Activated T-cell treated with anti-CD3 and anti-CD28 coated beads, Interleukin-2, amount 50 U/mL, for 1 hour (primary cell): ENCODE measurements around the gene COL15A1.

Experiments used
- DNase-seq: peaks from one replicate; pipeline ENCODE4 v3.0.0-alpha.2; 2020

COL15A1 gene

DNA sequence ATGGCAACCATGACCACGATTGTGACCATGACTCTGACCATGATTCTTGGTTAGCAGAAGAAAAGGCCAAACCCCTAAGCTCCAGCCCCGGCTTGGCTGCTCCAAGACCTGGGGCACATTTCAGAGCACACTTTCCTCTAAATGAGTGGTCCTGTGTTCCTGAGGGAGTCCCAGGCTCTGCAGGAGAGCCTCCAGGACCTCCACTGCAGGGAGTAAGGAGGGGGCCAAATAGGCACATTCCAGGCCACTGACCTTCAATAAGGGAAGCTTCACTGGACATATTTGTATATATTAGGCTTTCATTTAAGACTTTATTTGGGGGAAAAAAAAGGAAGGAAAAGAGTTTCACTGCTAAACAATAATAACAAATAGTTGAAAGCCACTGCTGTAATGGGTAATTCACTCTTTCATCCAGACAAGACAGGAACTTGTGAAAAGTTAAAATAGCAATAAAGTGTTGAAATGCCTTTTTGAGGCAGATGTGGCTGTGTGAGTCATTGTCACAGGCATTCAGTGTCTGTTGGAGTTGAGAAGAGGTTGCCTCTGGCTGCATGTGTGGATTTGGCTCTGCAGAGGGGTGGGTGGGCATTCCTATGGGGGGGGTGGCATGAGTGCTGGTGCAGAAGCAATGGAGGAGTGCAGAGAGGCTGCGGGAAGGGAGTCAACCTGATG is 97.3 kb downstream of the COL15A1 start:
- no peak for DNase-seq

DNA sequence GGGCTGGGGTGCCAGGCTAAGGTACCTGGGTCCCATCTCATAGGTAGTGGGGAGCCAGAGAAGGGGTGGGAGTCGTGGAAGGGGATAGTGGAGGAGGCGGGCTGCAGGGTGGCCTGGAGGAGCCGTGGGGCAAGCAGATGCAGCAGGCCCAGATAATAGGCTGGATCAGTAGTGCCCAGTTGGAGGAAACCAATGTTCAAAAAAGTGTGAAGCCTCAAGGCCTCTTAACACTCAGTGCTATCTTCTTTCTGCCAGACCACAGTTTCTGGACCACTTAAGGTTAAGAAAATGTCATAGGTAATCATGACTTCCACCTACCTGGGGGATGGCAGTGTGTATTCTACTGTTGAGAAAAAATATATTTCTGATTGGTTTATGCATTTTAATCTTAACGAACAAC is 97.9 kb downstream of the COL15A1 start:
- no peak for DNase-seq

DNA sequence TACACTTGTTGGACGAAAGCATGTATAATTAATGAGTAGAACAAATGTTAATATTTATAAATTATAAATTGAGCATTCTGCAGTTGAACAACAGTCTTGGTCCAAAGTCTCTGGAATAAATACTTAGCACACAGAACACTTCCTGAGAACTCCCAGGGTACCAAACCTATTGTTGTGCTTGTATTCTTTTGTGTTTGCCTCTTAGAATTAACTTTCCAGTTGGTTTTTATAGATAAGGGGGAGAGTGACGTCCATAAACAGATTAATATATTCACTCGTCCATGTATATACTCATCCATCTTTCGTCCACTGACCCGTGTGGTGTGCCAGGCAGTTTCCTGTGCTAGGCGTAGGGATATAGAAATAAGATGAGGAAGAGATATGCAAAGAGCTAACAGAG is 98.9 kb downstream of the COL15A1 start:
- DNase-seq: no peak

DNA sequence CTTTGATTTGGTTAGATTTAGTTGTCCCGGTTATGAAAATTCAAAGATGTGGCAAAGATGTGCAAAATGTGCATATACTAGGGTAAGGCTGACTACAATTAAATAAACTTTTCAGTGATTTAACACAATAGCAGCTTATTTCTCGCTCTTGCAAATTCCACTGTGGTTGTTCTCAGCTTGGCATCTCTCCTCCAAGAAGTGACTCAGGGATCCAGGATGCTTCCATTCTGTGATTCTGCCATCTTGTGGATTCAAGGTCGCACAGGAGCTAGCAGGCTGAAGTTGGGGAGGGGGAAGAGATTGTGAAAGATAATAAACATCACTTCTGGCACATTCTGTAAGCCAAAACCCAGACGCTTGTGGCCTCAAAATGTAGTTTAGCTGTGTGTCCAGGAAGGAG is 101.1 kb downstream of the COL15A1 start:
- DNase-seq: no peak

DNA sequence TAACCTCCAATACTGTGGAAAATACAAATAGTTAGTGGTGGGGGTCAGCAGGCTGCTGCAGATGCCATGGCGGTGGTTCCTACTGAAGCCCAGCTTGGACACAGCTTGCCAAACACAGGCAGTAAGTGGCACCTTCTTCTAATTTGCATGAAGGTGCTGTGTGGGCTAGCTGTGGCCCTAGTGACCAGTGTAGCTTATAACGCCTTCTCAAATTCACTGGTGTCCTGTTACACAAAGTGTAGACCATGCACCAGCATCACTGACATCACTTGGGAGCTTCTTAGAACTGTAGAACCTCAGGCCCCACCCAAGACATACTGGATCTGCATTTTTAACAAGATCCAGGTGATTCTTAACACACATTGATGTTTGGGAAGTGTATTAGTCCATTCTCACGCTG is 102.4 kb downstream of the COL15A1 start:
- DNase-seq: no peak

DNA sequence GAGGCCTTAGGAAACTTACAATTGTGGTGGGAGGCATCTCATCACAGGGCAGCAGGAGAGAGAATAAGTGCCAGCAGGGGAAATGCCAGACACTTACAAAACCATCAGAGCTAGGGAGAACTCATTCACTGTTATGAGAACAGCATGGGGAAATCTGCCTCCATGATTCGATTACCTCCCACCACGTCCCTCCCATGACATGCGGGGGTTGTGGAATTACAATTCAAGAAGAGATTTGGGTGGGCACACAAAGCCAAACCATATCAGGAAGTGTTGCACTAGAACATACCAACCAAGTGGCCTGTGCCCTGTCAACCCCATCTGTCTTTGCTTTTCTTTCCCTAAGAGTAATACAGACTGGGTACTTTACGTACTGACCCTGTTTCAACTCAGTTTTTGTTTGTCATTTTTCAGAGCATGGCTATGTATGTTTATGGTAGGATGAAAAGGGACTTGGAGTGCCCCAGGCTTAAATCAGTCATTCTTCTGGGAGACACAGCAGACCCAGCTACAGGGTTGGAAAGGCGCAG is 102.9 kb downstream of the COL15A1 start:
- no peak for DNase-seq

DNA sequence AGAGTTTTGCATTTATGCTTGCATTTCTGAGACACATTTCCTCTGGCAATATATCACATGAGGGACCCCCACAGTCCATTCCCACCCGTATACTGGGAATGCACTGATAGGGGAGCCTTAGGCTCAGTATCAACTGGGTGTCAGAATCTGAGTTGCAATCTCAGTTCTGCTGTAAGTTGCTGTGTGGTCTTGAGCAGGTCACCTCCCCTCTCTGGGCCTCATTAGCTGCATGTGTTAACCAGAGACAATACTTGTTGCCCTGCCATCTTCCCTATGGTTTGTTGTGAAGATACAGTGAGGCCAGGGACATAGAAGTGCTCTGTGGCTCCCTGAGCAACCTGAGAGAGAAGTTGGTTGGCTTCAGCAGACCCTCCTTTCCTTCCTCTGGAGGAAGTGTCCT is 105.5 kb downstream of the COL15A1 start:
- no peak for DNase-seq

DNA sequence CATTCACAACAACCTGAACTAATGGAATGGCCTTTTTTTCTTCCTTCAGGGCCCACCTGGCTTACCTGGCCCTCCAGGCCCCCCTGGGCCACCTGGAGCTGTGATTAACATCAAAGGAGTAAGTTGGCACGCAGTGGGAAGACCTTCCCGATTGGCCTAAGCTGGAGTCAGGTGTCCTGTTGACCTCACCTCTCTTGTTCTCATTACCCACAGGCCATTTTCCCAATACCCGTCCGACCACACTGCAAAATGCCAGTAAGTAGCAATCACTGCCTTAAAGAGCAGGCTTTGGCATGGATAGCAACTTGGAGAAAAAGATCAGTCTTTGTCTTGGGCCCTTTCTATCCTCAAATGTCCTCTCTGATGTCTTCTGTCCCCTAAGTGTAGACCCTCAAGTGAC is 105.9 kb downstream of the COL15A1 start:
- no peak for DNase-seq

DNA sequence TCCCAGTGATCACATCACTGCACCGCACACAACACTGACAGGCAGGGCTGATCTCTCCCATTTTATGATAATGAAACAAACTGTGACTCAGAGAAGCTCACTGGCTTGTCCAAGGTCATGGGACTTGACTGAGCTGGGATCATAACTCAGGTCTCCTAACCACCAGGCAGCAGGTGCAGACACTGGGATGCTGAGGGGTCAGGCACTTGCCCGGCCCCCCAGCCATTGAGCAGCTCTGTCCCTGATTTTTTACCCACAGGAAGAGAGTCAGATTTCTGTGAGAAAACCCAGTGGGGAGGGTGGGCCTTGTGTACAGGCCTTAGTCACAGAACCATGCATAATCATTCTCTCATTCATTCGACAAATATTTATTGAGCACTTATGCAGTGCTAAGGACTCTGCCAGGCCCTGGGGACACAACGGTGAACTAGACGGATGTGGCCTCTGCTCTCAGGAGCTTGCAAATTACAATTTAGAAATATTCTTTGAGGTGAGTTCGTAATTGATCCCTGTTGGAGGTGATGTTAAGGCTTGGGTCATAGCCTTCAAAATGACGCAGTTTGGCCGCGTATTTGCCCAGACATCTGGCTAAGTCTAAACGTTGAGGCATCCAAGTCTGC is 106.7 kb downstream of the COL15A1 start:
- DNase-seq: no peak

DNA sequence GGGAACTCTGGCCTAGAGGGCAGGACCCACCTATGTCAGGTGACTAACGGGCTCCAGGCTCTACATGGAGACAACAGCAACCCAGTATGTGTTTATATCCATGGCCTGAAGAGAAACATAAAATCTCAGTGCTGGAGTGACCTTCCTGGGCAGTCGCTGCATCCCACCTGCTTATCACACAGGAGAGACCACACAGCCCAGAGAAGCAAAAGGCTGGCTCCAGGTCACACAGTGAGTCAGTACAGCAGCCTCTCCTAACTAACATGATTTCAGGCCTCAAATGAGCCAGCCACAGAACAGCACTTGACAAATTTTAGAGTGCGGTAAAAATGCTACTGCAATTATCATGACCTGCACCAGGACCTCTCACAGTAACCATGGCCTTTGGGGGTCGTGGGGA is 107.2 kb downstream of the COL15A1 start:
- no peak for DNase-seq

DNA sequence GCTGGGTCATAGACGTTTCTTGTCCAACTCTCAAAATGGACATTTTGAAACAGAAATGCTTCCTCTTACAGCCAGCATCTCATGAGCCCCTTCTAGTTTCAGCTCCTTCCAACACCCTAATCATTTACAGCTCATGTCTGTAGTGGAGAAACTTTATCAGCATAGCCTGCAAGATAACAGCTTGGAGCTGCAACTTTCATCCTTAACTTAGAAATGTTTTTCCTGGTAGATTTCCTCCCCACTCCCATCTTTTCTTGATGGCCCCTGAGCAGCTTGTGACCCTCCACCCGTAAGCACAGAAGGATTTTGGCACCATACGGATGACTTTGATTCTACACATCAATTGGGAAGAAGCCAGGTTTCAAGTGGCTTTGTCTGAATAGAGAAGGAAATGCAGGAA is 107.7 kb downstream of the COL15A1 start:
- no peak for DNase-seq

DNA sequence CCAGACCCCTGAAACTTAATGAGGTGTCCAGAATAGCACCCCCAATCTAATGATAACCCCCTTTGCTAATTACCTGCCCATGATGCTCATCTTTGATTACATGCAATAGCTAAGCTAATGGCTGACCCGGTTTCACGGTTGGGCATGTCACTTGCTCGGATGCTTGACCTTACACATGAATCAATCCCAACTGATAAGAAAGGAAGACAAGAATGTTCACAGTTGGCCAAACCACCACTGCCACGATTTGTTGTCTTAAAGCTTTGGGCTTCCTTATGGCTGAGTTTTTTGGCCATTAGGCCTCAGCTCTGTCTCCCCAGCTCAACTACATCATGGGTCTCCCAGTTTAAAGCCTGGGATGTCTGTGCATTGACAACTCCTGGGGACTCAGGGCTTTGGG is 108.1 kb downstream of the COL15A1 start:
- no peak for DNase-seq

DNA sequence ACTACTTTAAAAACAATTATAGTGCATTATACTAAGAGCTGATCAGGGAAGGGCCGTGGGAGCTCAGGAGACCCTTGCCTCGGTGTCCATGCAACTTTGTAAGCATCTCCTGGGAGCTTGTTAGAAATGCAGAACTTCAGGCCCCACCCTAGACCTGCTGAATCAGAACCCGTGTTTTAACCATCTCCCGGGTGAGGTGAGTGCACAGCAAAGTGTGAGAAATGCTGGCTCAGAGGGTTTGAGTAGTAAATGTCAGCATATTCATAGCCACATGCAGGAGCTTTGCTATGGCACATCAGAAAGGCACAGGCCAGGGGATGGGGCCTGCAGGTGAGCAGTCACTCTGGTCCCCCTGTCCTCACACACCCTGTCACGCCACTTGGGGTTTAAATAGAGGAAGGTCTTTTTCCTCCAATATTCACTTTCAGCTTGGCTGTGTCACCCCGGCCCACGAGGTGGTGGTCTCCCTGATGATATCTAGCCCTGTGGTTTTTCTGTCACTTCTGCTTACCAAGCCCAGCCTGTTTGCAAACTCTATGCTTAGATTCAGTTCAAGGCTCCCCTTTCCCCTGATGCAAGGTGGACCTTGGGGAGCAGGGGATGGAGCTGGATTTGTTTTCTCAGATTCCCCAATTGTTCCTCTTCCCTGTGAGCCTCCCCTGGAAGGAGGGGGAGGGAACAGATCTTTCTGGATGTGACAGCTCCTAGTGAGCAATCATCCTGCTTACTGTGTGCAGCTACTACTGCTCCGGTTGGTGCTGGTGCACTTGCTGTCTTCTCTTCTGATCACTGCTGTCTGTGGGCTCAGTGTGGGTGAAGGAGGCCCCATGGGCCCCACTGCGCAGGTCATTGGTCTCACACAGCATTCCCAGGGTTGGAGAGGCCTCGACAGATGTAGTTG is 109.4 kb downstream of the COL15A1 start:
- no peak for DNase-seq

DNA sequence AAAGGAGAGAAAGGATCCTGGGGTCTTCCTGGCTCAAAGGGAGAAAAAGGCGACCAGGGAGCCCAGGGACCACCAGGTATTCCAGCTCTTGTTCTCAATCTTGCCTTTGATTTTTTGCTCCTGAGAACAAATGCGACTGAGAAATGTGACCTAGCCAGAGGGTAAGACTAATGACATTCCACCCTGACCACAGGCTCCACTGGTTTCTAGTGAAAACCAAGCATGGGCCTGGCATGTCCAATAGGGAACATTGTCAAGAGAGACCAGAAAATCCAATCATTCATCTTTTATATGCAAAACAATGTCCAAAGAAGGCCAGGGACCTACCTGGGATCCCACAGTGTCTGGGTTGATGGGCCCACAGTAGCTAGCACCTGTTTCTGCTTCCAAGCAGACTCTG is 110.9 kb downstream of the COL15A1 start:
- DNase-seq: no peak

DNA sequence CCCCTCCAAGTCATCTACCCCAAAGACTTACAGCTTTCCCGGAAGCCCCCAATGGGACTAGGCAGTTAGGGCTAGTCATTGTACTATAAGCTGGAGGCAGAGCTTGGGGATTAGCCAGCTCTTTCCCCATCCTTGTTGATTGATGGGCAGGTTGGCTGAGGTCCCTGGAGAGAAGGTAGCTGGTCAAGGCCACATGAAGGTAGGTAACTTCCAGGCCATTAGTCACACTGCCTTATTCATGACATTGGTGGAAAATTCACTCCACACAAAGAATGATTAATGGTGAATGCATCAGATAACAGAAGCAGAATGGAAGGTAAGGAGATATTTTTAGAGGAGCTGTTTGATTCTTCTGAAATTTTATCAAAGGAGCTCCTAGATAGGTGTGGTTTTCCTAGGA is 111.7 kb downstream of the COL15A1 start:
- no peak for DNase-seq

DNA sequence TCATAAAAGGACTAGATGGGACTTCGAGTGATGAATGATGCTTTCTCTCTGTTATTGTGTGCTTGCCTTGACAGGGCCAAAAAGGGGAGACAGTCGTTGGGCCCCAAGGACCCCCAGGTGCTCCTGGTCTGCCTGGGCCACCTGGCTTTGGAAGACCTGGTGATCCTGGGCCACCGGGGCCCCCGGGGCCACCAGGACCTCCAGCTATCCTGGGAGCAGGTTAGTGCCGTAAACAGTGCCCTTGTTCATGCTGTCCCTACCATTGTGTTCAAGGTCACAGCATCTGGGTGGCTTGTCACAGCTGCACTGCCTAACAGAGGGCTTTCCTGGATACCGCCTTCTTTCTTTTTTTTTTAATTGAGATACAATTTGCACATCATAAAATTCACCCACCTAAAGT is 112.5 kb downstream of the COL15A1 start:
- DNase-seq: no peak

DNA sequence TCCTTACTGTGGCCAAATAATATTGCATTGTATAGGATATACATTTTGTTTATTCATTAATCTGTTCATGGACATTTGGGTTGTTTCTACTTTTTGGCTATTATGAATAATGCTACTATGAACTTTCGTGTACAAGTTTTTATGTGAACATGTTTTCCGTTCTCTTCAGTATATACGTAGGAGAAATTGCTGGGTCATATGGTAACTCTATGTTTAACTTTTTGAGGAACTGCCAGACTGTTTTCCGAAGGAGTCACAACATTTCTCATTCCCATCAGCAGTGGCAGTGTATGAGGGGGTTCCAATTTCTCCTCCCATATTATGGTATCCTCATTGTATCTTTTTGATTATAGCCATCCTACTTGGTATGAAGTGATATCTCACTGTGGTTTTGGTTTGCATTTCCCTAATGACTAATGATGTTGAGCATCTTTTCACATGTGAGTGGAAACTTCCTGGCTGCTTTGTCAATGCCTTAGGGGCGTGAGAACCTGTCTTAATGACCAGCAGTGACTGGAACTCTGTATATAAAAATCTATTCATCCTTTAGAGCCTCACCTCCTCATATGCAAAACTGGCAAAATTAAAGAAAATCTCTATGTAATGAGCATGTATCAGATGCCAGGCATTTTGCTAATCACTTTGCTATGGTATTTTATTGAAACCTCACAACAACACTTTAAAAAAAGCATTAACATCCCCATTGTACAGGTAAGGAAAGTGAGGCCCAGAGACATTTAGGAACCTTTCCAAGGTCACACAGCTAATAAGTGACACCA is 113.4 kb downstream of the COL15A1 start:
- no peak for DNase-seq

DNA sequence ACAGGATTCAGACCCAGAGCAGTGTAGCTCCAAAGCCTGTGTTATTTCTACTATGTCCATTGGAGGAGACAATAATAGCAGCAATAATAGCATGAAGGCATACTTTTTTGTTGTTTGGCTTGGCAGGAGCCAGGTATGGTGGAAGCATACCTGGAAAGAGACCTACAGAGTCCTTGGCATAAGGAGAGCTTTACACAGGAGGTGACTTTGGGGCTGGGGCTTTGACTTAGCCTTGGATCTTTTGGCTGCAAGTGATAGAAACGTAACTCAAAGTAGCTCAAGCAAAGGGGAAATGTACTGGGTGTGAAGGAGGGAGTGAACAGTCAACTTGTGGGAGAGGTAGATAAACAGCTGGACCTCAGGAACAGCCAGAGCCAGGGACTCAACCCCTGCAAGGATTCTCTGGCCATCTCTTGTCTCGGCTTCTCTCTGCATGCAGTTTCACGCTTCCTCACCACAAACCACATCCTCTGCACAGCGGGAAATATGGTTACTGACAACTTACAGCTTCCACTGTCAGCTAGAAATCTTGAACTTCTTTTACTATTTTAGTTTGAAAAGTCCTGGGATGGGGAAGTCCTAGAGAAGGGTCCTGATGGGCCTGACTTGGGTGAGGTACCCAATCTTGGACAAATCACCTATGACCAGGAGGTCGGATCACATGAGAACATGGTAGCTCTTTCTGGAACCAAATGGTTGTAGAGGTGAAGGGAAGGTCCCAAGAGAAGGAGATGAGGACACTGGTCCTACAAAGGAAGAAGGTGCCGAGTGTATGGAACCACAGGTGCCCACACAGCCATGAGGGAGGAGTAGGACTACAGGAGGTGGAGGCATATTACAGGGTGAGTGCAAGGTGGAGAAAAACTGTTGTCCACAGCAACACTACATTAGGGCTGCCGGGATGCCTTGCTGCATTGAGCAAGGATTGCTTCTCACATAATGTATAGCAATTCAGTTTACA is 114.2 kb downstream of the COL15A1 start:
- peak; percentile 48 for DNase-seq

DNA sequence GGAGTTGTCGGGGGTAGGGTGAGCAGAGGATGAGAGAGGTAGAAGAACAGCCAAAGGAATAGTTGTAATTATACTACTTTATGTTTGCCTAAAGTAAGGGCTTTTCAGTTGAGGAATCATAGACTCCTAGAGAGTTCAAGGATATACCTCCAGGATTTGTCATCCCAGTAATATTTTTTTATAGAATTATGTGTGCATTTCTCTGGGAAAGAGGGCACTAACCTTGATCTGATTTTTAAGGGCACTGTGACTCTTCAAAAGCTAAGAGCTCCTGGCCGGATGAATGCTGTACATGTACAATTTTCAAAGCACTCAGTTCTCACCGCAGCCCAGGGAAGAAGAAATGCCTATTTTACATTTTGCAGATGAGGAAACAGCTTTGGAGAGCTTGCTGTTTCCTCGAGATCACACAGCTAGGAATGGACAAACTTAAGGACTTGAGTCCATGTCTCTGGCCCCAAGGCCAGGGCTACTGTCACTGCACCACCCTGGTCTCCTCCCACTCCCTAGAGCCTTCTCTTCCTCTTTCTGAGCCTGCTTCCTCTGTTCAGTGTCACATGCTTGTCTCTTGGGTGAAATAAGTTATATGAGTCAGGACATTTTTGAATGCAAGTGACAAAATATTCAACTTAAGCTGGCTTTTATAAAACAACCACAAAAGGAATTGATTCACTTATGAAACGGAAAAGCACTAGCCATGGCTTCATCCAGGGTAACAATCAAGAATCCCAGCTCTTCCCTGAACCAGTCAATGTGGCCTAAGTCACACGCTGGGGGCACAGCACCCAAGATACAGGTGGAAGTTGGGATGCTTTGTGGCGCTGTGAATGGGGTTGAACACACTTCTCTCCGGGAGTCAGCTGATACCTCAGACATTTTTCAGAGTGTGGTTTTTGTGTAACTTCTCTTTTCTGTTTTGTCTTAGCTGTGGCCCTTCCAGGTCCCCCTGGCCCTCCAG is 115.5 kb downstream of the COL15A1 start:
- no peak for DNase-seq

DNA sequence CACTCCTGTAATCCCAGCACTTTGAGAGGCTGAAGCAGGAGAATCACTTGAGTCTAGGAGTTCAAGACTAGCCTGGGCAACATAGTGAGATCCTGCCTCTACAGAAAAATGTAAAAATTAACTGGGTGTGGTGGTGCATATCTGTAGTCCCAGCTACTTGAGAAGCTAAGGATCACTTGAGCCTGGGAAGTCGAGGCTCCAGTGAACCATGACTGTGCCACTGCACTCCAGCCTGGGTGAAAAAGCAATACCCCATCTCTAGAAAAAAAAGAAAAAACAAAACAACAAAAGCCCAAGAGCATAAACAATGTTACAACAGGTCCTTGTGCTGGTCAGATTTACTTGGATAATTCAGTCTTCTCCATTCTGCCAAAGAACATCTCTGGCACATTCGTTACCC is 116.9 kb downstream of the COL15A1 start:
- DNase-seq: no peak

DNA sequence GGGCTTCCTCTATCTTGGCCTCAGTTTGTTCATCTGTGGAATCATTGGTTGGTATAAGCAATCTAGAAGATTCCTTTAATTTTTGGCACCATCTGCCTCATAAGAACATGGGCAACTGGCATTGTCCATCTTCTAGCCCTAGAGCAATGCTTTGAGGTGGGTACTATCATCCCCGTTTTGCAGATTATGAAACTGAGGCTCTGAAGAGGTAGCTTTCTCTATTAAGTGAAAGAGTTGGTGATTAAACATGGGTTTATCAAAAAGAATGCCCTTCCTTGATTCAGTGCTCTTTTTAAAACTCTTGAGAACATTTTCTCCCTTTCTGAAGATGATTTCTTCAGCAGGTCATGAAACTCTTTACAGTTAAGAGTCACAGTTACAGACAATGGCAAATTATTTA is 118.8 kb downstream of the COL15A1 start:
- DNase-seq: no peak
